ENCODE results near the gene GPRC5D. TPM values are rescaled to one million over a fixed set of nuclear protein-coding genes. Genes with fewer than 3 reads are reported as not detected.

Gene GPRC5D
- polyA plus RNA-seq, 3 donors: 0.49 TPM; not detected in 2

DNA sequence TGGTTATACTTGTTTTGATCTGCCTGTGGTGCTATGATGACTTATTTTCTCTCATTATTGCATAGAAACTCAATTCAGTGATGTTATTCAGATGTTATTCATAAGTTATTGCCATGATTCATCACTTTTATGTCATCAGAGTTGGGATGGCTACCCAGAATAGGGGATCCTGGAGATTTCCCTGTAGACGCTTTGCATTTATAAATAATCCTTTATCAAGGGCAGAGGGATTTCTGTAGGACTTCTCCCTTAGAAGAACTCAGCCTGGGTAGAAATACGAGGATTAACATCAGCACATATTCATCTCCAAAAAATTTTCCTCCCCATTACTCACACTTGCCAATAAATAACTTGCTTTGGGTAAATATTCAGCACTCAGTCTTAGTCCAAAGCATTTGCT, 55.7 kb downstream of the GPRC5D start:
- WGBS (ENCODE audit: insufficient coverage): 100% methylated on average over 1 of the region's 2 CpGs
- Histone ChIP-seq H3K4me2 (replicated peaks; ENCODE audit: extremely low read depth, low read length, poor library complexity, severe bottlenecking) (no peak overlapping the region), H4K20me1 (ENCODE audit: insufficient read depth, low read length) (no peaks in the 10 kb centered on the region)

DNA sequence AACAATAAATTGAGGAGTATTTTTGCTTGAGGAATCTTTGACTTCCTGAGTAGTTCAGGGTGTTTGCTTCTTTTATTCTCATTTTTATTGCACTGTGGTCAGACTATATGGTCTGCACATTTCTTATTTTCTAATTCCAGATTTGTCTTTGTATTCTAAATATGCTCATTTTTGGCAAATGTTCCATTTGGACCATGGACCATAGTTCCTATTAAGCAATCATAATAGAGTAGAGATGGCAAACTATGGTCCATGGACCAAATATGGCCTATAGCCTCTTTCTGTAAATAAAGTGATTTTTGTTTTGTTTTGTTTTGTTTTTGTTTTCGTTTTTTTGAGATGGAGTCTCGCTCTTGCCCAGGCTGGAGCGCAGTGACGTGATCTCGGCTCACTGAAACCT, 58.5 kb downstream of the GPRC5D start:
- no peaks in the 10 kb centered on the region for H4K20me1 ChIP-seq (ENCODE audit: insufficient read depth, low read length)
- TF ChIP-seq, protein P1, sequence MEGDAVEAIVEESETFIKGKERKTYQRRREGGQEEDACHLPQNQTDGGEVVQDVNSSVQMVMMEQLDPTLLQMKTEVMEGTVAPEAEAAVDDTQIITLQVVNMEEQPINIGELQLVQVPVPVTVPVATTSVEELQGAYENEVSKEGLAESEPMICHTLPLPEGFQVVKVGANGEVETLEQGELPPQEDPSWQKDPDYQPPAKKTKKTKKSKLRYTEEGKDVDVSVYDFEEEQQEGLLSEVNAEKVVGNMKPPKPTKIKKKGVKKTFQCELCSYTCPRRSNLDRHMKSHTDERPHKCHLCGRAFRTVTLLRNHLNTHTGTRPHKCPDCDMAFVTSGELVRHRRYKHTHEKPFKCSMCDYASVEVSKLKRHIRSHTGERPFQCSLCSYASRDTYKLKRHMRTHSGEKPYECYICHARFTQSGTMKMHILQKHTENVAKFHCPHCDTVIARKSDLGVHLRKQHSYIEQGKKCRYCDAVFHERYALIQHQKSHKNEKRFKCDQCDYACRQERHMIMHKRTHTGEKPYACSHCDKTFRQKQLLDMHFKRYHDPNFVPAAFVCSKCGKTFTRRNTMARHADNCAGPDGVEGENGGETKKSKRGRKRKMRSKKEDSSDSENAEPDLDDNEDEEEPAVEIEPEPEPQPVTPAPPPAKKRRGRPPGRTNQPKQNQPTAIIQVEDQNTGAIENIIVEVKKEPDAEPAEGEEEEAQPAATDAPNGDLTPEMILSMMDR (IDR thresholded peaks at IDR 0.05): no peak
- peaks cover 13 to 15% of the 10 kb centered on the region in 2 donors for H3K4me1 ChIP-seq (ENCODE audit: control insufficient read depth in 1 of 2, insufficient read depth in 2 of 2, low read length in 2 of 2)
- Mint-ChIP-seq H3K4me3 (no peak overlapping the region), H3K4me1 (peaks cover 16% of the 10 kb centered on the region), H3K27ac (no peak overlapping the region), H3K9me3 (peaks cover 0 to 6% (median 2%) of the 10 kb centered on the region in 7 donors), H3K36me3 (no peaks in the 10 kb centered on the region), H3K27me3 (ENCODE audit: low read depth in 3 of 3) (peaks cover 38 to 56% (median 41%) of the 10 kb centered on the region in 3 donors)
- H3K79me2 ChIP-seq (ENCODE audit: insufficient read depth, low read length): no peaks in the 10 kb centered on the region
- H3K9me3 ChIP-seq (replicated peaks in 1 of 2; ENCODE audit: control insufficient read depth in 1 of 2, insufficient read depth in 1 of 2, low read length in 2 of 2): peaks cover 0 to 9% of the 10 kb centered on the region in 2 donors
- intact Hi-C loops (cut with micrococcal nuclease): no loop called here
- H3K4me3 ChIP-seq (replicated peaks in 1 of 3; ENCODE audit: low read depth in 2 of 3, low read length in 3 of 3): no peak overlapping the region
- H3K9ac ChIP-seq (ENCODE audit: insufficient read depth, low read length, poor library complexity, severe bottlenecking): no peak overlapping the region
- peaks cover 13 to 39% of the 10 kb centered on the region in 2 donors for H3K27me3 ChIP-seq (ENCODE audit: control insufficient read depth in 2 of 2, insufficient read depth in 2 of 2, low read length in 2 of 2)
- no peaks in the 10 kb centered on the region for H3K36me3 ChIP-seq (replicated peaks in 1 of 2; ENCODE audit: control insufficient read depth in 1 of 2, insufficient read depth in 2 of 2, low read length in 2 of 2)
- DNase-seq: no peak
- 100% methylated on average over 4 of the region's 5 CpGs for WGBS (ENCODE audit: insufficient coverage)
- H2AFZ ChIP-seq (ENCODE audit: insufficient read depth, low read depth, low read length, poor library complexity, severe bottlenecking): no peak overlapping the region
- no peak overlapping the region for H3K4me2 ChIP-seq (replicated peaks; ENCODE audit: extremely low read depth, low read length, poor library complexity, severe bottlenecking)
- H3K27ac ChIP-seq (ENCODE audit: low read depth in 1 of 2, low read length in 2 of 2): no peak overlapping the region

More for the DNA sequence above, 55.7 kb downstream of the GPRC5D start:
- H3K9me3 ChIP-seq (replicated peaks in 1 of 2; ENCODE audit: control insufficient read depth in 1 of 2, insufficient read depth in 1 of 2, low read length in 2 of 2): peaks cover 0 to 9% of the 10 kb centered on the region in 2 donors
- peaks cover 4 to 6% of the 10 kb centered on the region in 2 donors for H3K4me1 ChIP-seq (ENCODE audit: control insufficient read depth in 1 of 2, insufficient read depth in 2 of 2, low read length in 2 of 2)
- intact Hi-C loops (cut with micrococcal nuclease): no loop called here
- TF ChIP-seq, protein P1 (IDR thresholded peaks at IDR 0.05): no peak
- H3K9ac ChIP-seq (ENCODE audit: insufficient read depth, low read length, poor library complexity, severe bottlenecking): no peak overlapping the region
- peaks cover 7% of the 10 kb centered on the region for H3K4me1 Mint-ChIP-seq
- H3K4me3 Mint-ChIP-seq: no peak overlapping the region
- H3K9me3 Mint-ChIP-seq: peaks cover 0 to 6% (median 0%) of the 10 kb centered on the region in 7 donors
- H2AFZ ChIP-seq (ENCODE audit: insufficient read depth, low read depth, low read length, poor library complexity, severe bottlenecking): no peak overlapping the region
- peaks cover 11 to 20% of the 10 kb centered on the region in 2 donors for H3K27me3 ChIP-seq (ENCODE audit: control insufficient read depth in 2 of 2, insufficient read depth in 2 of 2, low read length in 2 of 2)
- no peak overlapping the region for H3K27ac Mint-ChIP-seq
- H3K27me3 Mint-ChIP-seq (ENCODE audit: low read depth in 3 of 3): peaks cover 20 to 28% (median 23%) of the 10 kb centered on the region in 3 donors
- H3K27ac ChIP-seq (ENCODE audit: low read depth in 1 of 2, low read length in 2 of 2): no peak overlapping the region
- no peaks in the 10 kb centered on the region for H3K36me3 Mint-ChIP-seq
- H3K4me3 ChIP-seq (replicated peaks in 1 of 3; ENCODE audit: low read depth in 2 of 3, low read length in 3 of 3): no peak overlapping the region
- no peak for DNase-seq
- no peaks in the 10 kb centered on the region for H3K36me3 ChIP-seq (replicated peaks in 1 of 2; ENCODE audit: control insufficient read depth in 1 of 2, insufficient read depth in 2 of 2, low read length in 2 of 2)
- no peaks in the 10 kb centered on the region for H3K79me2 ChIP-seq (ENCODE audit: insufficient read depth, low read length)
